ENCODE data around the gene TTLL10.
"Not testable (repeated sequence)": the region's sequence is repeated elsewhere in the genome, so short reads cannot be mapped to it uniquely, and the experiment has no call there.

The TTLL10 gene

GRCh38 chr1:1187938-1188337, 14.3 kb downstream of the TTLL10 start:
- no peak for DNase-seq
- peaks cover 42% of the 10 kb centered on the region for H3K9me3 Mint-ChIP-seq
- no peak overlapping the region for H3K27ac Mint-ChIP-seq
- no peak overlapping the region for H3K4me3 Mint-ChIP-seq
- TF ChIP-seq CTCF (IDR thresholded peaks at IDR 0.05), result no peak
- peaks cover 11% of the 10 kb centered on the region for H3K4me1 Mint-ChIP-seq
- H3K36me3 Mint-ChIP-seq (ENCODE audit: low read depth), result no peaks in the 10 kb centered on the region
- peaks cover 31% of the 10 kb centered on the region for H3K27me3 Mint-ChIP-seq (ENCODE audit: low read depth, poor library complexity)

- peaks cover 6% of the 10 kb centered on the region for H3K4me1 Mint-ChIP-seq
- no peak for TF ChIP-seq CTCF (IDR thresholded peaks at IDR 0.05)
- H3K4me3 Mint-ChIP-seq, result no peak overlapping the region
- no peaks in the 10 kb centered on the region for H3K36me3 Mint-ChIP-seq (ENCODE audit: low read depth)
- H3K27ac Mint-ChIP-seq, result no peak overlapping the region
- H3K9me3 Mint-ChIP-seq, result peaks cover 48% of the 10 kb centered on the region
- no peak for DNase-seq
- H3K27me3 Mint-ChIP-seq (ENCODE audit: low read depth, poor library complexity), result peaks cover 31% of the 10 kb centered on the region
These were observed 15.4 kb downstream of the TTLL10 start for GRCh38 chr1:1189111-1189510.

- no peaks in the 10 kb centered on the region for H3K4me1 Mint-ChIP-seq
- H3K36me3 Mint-ChIP-seq (ENCODE audit: low read depth), result peaks cover 6% of the 10 kb centered on the region
- H3K27me3 Mint-ChIP-seq (ENCODE audit: low read depth, poor library complexity), result peaks cover 43% of the 10 kb centered on the region
- DNase-seq, result no peak
- no peak overlapping the region for H3K4me3 Mint-ChIP-seq
- H3K27ac Mint-ChIP-seq, result no peak overlapping the region
- peaks cover 66% of the 10 kb centered on the region for H3K9me3 Mint-ChIP-seq
- no peak for TF ChIP-seq CTCF (IDR thresholded peaks at IDR 0.05)
These were observed 18.1 kb downstream of the TTLL10 start for GRCh38 chr1:1191734-1192133.

- Mint-ChIP-seq H3K36me3 (ENCODE audit: low read depth) (peaks cover 6% of the 10 kb centered on the region), H3K9me3 (peaks cover 49% of the 10 kb centered on the region), H3K27me3 (ENCODE audit: low read depth, poor library complexity) (peaks cover 28% of the 10 kb centered on the region), H3K4me3 (no peak overlapping the region), H3K27ac (no peak overlapping the region), H3K4me1 (no peaks in the 10 kb centered on the region)
- TF ChIP-seq CTCF (IDR thresholded peaks at IDR 0.05), result no peak
- DNase-seq, result no peak
These were observed 21.0 kb downstream of the TTLL10 start for GRCh38 chr1:1194723-1195122.

- H3K9me3 Mint-ChIP-seq, result peaks cover 42% of the 10 kb centered on the region
These were observed 22.0 kb downstream of the TTLL10 start for GRCh38 chr1:1195726-1196125.

GRCh38 chr1:1196431-1197187, 22.9 kb downstream of the TTLL10 start:
- peaks cover 34% of the 10 kb centered on the region for H3K9me3 Mint-ChIP-seq
- no peak overlapping the region for H3K4me3 Mint-ChIP-seq
- DNase-seq, result peak; percentile 3
- no peak overlapping the region for H3K27ac Mint-ChIP-seq
- peaks cover 25% of the 10 kb centered on the region for H3K27me3 Mint-ChIP-seq (ENCODE audit: low read depth, poor library complexity)
- TF ChIP-seq CTCF (IDR thresholded peaks at IDR 0.05), result no peak
- H3K4me1 Mint-ChIP-seq, result no peaks in the 10 kb centered on the region
- H3K36me3 Mint-ChIP-seq (ENCODE audit: low read depth), result peaks cover 6% of the 10 kb centered on the region

More at GRCh38 chr1:1195726-1196125, 22.0 kb downstream of the TTLL10 start:
- H3K27ac Mint-ChIP-seq; H3K4me1 Mint-ChIP-seq; DNase-seq; H3K4me3 Mint-ChIP-seq; H3K36me3 Mint-ChIP-seq (ENCODE audit: low read depth): not testable (repeated sequence)
- peaks cover 30% of the 10 kb centered on the region for H3K27me3 Mint-ChIP-seq (ENCODE audit: low read depth, poor library complexity)

Data from nephron progenitor cell (in vitro differentiated cells).